Esophagus (tissue), 2 donors: ENCODE data around the gene MZT2B. TPM values are rescaled to one million over a fixed set of nuclear protein-coding genes. Genes with fewer than 3 reads are reported as not detected.
"Not testable (repeated sequence)": the region's sequence is repeated elsewhere in the genome, so short reads cannot be mapped to it uniquely, and the experiment has no call there.

Experiments used
- H3K27ac ChIP-seq, 2 donors: one replicate each; pipeline ENCODE4 v1.5.1; 2013; ENCODE audit warnings: low read depth in 2 of 2, mild to moderate bottlenecking in 2 of 2, inconsistent platforms in 1 of 2, low read length in 1 of 2, moderate library complexity in 1 of 2
- H3K27me3 ChIP-seq, 2 donors: one replicate each; pipeline ENCODE4 v1.6.1; 2013; ENCODE audit warnings: low read length in 2 of 2, control low read depth in 1 of 2, mild to moderate bottlenecking in 1 of 2; ENCODE audit not compliant: insufficient read depth in 2 of 2, control insufficient read depth in 1 of 2
- H3K36me3 ChIP-seq, 2 donors: one replicate each; pipeline ENCODE4 v1.6.1; 2013; ENCODE audit warnings: low read length in 1 of 2; ENCODE audit not compliant: control insufficient read depth in 2 of 2, insufficient read depth in 2 of 2
- H3K4me1 ChIP-seq, 2 donors: one replicate each; pipeline ENCODE4 v1.6.1; 2013; ENCODE audit warnings: low read length in 1 of 2; ENCODE audit not compliant: control insufficient read depth in 2 of 2, insufficient read depth in 2 of 2
- H3K4me3 ChIP-seq, 2 donors: one replicate each; pipeline ENCODE4 v1.5.1; 2013; ENCODE audit warnings: low read length in 2 of 2, mild to moderate bottlenecking in 2 of 2, low read depth in 1 of 2, moderate library complexity in 1 of 2
- H3K9me3 ChIP-seq, 2 donors: one replicate each; pipeline ENCODE4 v1.6.1; 2013; ENCODE audit warnings: mild to moderate bottlenecking in 2 of 2, low read depth in 1 of 2, low read length in 1 of 2, moderate library complexity in 1 of 2; ENCODE audit not compliant: control insufficient read depth in 2 of 2, insufficient read depth in 1 of 2
- WGBS, 2 donors: extraction: QIAGEN DNeasy Blood & Tissue Kit; methylation state at CpG; one replicate each; pipeline ENCODE4 v1.1.7; 2013; 5-methylcytosine and 5-hydroxymethylcytosine counted together
- polyA plus RNA-seq, 2 donors: library from polyadenylated mRNA; stranded (reverse); fragments of 200-250 nt; gene quantifications; one replicate each; pipeline ENCODE4 v1.2.3, GENCODE V29; 2013
- donor health status: healthy with polysubstance abuse.
- donor health status: Bipolar disorder and iron deficiency.

The MZT2B gene
- polyA plus RNA-seq, 2 donors: 169 to 208 TPM

GRCh38 chr2:130187268-130187667, 5.2 kb downstream of the MZT2B start:
- Histone ChIP-seq H3K36me3 (peaks cover 0 to 10% of the 10 kb centered on the region in 2 donors), H3K4me3 (no peak overlapping the region), H3K9me3 (no peaks in the 10 kb centered on the region), H3K4me1 (no peaks in the 10 kb centered on the region), H3K27ac (no peak overlapping the region), H3K27me3 (no peaks in the 10 kb centered on the region)
- 74 to 89% methylated on average over 6 to 8 of the region's 8 CpGs for WGBS, 2 donors

- peaks cover 0 to 10% of the 10 kb centered on the region in 2 donors for H3K36me3 ChIP-seq
- WGBS, 2 donors: 90 to 91% methylated on average over 17 of the region's 17 CpGs
These were observed 6.1 kb downstream of the MZT2B start for GRCh38 chr2:130187859-130188792.

GRCh38 chr2:130188958-130189357, 6.9 kb downstream of the MZT2B start:
- 79 to 82% methylated on average over 4 of the region's 4 CpGs for WGBS, 2 donors
- not testable (repeated sequence) for H3K27me3 ChIP-seq

More at GRCh38 chr2:130187859-130188792, 6.1 kb downstream of the MZT2B start:
- H3K4me3 ChIP-seq, H3K4me1 ChIP-seq, H3K27ac ChIP-seq, H3K27me3 ChIP-seq, H3K9me3 ChIP-seq: not testable (repeated sequence)

GRCh38 chr2:130190237-130190636, 8.2 kb downstream of the MZT2B start:
- Histone ChIP-seq H3K36me3 (peaks cover 0 to 10% of the 10 kb centered on the region in 2 donors), H3K27ac (no peak overlapping the region), H3K9me3 (no peaks in the 10 kb centered on the region), H3K4me1 (no peaks in the 10 kb centered on the region), H3K4me3 (no peak overlapping the region), H3K27me3 (no peaks in the 10 kb centered on the region)
- WGBS, 2 donors: 87% methylated on average over 15 of the region's 15 CpGs

More at GRCh38 chr2:130188958-130189357, 6.9 kb downstream of the MZT2B start:
- not testable (repeated sequence) for H3K4me1 ChIP-seq, H3K4me3 ChIP-seq, H3K27ac ChIP-seq, H3K9me3 ChIP-seq
- peaks cover 0 to 10% of the 10 kb centered on the region in 2 donors for H3K36me3 ChIP-seq

- not testable (repeated sequence) for H3K27ac ChIP-seq
These were observed 9.3 kb downstream of the MZT2B start for GRCh38 chr2:130191319-130191718.

GRCh38 chr2:130192451-130192850, 10.4 kb downstream of the MZT2B start:
- H3K27ac ChIP-seq, H3K9me3 ChIP-seq, H3K4me3 ChIP-seq, H3K4me1 ChIP-seq, H3K27me3 ChIP-seq: not testable (repeated sequence)
- H3K36me3 ChIP-seq: peaks cover 0 to 10% of the 10 kb centered on the region in 2 donors
- WGBS, 2 donors: 77 to 82% methylated on average over 3 of the region's 3 CpGs

More at GRCh38 chr2:130191319-130191718, 9.3 kb downstream of the MZT2B start:
- peaks cover 0 to 10% of the 10 kb centered on the region in 2 donors for H3K36me3 ChIP-seq
- not testable (repeated sequence) for H3K4me3 ChIP-seq, H3K27me3 ChIP-seq, H3K9me3 ChIP-seq, H3K4me1 ChIP-seq
- 89 to 90% methylated on average over 6 of the region's 6 CpGs for WGBS, 2 donors

- H3K36me3 ChIP-seq: peaks cover 0 to 10% of the 10 kb centered on the region in 2 donors
- not testable (repeated sequence) for H3K4me3 ChIP-seq, H3K27me3 ChIP-seq, H3K27ac ChIP-seq, H3K4me1 ChIP-seq, H3K9me3 ChIP-seq
- WGBS, 2 donors: 88 to 89% methylated on average over 17 to 22 of the region's 22 CpGs
These were observed 11.8 kb downstream of the MZT2B start for GRCh38 chr2:130193824-130194223.

- not testable (repeated sequence) for H3K27me3 ChIP-seq, H3K27ac ChIP-seq, H3K4me1 ChIP-seq, H3K9me3 ChIP-seq, H3K4me3 ChIP-seq, H3K36me3 ChIP-seq
- WGBS, 2 donors: 84 to 85% methylated on average over 9 of the region's 9 CpGs
These were observed 13.1 kb downstream of the MZT2B start for GRCh38 chr2:130195089-130195635.

- H3K27me3 ChIP-seq, H3K4me1 ChIP-seq, H3K4me3 ChIP-seq, H3K36me3 ChIP-seq, H3K27ac ChIP-seq, H3K9me3 ChIP-seq: not testable (repeated sequence)
- WGBS, 2 donors: 82 to 85% methylated on average over 10 to 12 of the region's 13 CpGs
These were observed 14.0 kb downstream of the MZT2B start for GRCh38 chr2:130196052-130196451.
